Measurements from ENCODE around the gene CAPG. TPM values are rescaled to one million over a fixed set of nuclear protein-coding genes. Genes with fewer than 3 reads are reported as not detected.

The CAPG gene
- total and polyA plus RNA-seq, 9 of the 15 experiments (the other 6 are each of a cell fraction or from before 2014, with no cell fraction given): 10.6 to 90.4 (median 56.0) TPM

DNA sequence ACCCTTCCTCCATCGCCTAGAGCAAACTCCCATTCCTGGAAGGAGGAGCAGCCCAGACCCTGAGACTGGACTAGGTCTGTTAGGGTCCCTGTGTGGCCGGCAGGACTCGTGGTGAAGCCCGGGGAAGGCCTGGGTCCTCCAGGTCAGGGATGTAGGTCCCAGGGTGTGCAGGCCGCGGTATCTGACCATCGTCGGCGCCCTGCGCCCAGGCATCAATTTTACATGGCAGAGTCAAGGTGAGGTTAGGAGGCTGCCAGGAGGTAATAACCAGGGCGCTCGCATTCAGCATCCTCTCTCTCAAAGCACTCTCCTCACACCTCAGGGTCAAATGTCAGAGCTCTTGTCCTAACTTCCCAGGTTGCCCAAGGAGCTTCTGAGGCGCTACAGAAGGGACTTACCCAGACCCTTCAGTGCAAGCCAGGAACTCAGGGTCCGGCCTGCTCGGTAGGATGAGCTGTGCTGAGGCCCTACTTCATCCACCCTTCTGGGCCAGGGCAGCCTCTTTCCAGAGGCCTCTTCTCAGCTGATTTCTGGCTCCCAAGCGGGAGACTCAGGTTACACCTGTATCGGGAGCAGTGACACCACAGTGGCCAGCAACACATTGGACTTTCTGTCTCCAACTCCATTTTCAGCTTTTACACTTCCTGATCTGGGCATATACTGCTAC, 9.0 kb upstream of the CAPG start (continued):
- TF ChIP-seq, protein P1, sequence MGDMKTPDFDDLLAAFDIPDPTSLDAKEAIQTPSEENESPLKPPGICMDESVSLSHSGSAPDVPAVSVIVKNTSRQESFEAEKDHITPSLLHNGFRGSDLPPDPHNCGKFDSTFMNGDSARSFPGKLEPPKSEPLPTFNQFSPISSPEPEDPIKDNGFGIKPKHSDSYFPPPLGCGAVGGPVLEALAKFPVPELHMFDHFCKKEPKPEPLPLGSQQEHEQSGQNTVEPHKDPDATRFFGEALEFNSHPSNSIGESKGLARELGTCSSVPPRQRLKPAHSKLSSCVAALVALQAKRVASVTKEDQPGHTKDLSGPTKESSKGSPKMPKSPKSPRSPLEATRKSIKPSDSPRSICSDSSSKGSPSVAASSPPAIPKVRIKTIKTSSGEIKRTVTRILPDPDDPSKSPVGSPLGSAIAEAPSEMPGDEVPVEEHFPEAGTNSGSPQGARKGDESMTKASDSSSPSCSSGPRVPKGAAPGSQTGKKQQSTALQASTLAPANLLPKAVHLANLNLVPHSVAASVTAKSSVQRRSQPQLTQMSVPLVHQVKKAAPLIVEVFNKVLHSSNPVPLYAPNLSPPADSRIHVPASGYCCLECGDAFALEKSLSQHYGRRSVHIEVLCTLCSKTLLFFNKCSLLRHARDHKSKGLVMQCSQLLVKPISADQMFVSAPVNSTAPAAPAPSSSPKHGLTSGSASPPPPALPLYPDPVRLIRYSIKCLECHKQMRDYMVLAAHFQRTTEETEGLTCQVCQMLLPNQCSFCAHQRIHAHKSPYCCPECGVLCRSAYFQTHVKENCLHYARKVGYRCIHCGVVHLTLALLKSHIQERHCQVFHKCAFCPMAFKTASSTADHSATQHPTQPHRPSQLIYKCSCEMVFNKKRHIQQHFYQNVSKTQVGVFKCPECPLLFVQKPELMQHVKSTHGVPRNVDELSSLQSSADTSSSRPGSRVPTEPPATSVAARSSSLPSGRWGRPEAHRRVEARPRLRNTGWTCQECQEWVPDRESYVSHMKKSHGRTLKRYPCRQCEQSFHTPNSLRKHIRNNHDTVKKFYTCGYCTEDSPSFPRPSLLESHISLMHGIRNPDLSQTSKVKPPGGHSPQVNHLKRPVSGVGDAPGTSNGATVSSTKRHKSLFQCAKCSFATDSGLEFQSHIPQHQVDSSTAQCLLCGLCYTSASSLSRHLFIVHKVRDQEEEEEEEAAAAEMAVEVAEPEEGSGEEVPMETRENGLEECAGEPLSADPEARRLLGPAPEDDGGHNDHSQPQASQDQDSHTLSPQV (IDR thresholded peaks at IDR 0.05): peak; percentile 65; the same call in 1 of the 2 replicates
- TF ChIP-seq, protein P2, sequence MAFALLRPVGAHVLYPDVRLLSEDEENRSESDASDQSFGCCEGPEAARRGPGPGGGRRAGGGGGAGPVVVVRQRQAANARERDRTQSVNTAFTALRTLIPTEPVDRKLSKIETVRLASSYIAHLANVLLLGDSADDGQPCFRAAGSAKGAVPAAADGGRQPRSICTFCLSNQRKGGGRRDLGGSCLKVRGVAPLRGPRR (CRISPR knock-in tag; IDR thresholded peaks at IDR 0.05): 0 out of 2 replicates have a peak, but pooled peaks have one; percentile 19
- TF ChIP-seq ZNF133 (CRISPR knock-in tag; IDR thresholded peaks at IDR 0.05): no peak
- TF ChIP-seq HOXB6 (CRISPR knock-in tag; IDR thresholded peaks at IDR 0.05; ENCODE audit: borderline replicate concordance): no peak
- TF ChIP-seq ZBTB1 (CRISPR knock-in tag; IDR thresholded peaks at IDR 0.05; ENCODE audit: borderline replicate concordance, low read depth): no peak
- TF ChIP-seq KDM4B (IDR thresholded peaks at IDR 0.05; ENCODE audit: borderline replicate concordance in 2 of 2, low read depth in 1 of 2): no peak
- no peak for TF ChIP-seq THRAP3 (IDR thresholded peaks at IDR 0.05; ENCODE audit: borderline replicate concordance)
- TF ChIP-seq ZNF316 (IDR thresholded peaks at IDR 0.05): no peak
- no peak for TF ChIP-seq NFE2L1 (tag; IDR thresholded peaks at IDR 0.05; ENCODE audit: borderline replicate concordance, low read depth)
- TF ChIP-seq ZNF79 (CRISPR knock-in tag; IDR thresholded peaks at IDR 0.05; ENCODE audit: low read depth): no peak
- TF ChIP-seq U2AF2 (optimal IDR thresholded peaks at IDR 0.05; ENCODE audit: low read depth, low read length): no peak
